GM18519 (cell line): Measurements from ENCODE around the gene FAM193B.
"Not testable (repeated sequence)": the region's sequence is repeated elsewhere in the genome, so short reads cannot be mapped to it uniquely, and the experiment has no call there.

Experiments used
- ATAC-seq: cut with Tn5 transposase; IDR thresholded peaks from one replicate; pipeline ENCODE4 v1.9.1; 2021; ENCODE audit warnings: mild to moderate bottlenecking, moderate library complexity; ENCODE audit not compliant: unreplicated experiment, low FRiP score

Gene FAM193B

DNA sequence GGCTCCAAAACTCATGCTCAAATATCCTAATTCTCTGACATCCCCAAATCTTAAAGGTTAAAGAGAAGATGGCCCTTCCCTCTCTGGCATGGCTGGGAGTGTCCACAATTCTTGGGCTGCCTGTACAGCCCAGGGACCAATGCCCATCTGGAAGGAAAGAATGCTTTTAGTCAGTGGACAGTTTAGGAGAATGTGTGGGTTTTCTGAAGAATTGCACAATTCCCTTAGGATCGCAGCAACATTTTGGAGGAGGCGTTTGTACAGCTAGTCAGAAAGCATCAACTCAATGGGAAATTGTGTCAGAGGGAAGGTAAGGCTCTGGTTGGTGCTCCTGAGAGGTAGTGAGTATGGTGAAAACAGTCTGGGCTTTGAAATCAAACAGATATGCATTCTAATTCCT lies 15.0 kb downstream of the FAM193B start:
- ATAC-seq, result no peak

DNA sequence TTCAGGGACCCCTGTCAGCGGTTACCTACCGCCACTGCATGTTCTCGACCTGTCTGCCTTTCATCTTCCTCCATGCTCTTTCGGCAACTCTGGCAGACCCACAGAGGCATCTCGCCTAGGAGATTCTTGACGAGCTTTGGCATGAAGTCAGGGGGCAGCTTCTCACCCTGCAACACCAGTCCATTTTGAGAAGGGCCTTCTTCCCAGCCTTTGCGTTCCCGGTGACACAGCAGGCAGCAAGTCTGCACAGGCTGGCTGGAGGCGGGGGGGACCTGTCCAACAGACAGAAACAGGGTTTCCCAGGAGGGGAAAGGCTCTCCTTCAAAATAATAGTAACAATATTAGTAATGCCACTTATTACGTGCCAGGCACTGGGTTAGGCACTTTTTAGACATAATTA lies 15.5 kb downstream of the FAM193B start:
- ATAC-seq, result no peak

GRCh38 chr5:177537389-177538361 lies 16.7 kb downstream of the FAM193B start:
- no peak for ATAC-seq

DNA sequence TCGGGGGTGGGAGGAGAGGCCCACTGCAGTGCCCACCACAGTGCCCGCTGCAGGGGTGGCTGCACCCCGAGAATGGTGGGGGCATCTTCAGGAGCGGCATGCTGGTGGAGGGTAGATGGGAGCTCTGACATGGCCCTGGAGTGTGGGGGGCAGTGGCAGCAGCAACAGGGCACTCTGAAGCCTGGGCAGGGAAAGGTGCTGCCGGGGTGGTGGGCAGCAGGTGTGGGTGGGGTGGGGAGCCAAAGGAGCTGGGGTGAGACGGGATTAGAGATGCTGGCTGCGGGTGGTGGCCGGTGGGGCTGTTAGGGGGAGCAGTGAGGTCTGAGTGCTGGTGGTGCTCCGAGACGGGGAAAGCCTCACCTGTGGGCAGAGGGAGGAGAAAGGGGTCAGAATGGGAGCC lies 18.0 kb downstream of the FAM193B start:
- no peak for ATAC-seq

DNA sequence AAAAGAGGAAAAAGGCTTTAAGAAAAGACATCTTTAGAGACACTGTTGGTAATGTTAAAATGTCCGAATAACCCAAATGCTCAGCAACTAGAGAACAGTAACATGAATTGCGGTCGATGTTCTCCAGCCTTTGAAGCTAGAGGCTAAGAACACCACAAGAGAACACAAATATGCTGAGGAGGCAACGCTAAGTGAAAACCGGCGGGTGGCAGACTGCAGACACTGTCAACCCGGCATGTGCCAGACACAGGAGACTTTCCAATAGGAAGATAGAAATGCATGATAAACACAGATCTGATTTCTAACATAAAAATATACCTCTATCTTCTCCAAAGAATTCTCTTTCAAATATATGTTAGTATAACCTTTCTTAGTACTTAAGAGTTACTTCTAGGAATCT lies 19.2 kb downstream of the FAM193B start:
- no peak for ATAC-seq

- ATAC-seq, result not testable (repeated sequence)
Measured at GRCh38 chr5:177534433-177534832, 19.9 kb downstream of the FAM193B start.

DNA sequence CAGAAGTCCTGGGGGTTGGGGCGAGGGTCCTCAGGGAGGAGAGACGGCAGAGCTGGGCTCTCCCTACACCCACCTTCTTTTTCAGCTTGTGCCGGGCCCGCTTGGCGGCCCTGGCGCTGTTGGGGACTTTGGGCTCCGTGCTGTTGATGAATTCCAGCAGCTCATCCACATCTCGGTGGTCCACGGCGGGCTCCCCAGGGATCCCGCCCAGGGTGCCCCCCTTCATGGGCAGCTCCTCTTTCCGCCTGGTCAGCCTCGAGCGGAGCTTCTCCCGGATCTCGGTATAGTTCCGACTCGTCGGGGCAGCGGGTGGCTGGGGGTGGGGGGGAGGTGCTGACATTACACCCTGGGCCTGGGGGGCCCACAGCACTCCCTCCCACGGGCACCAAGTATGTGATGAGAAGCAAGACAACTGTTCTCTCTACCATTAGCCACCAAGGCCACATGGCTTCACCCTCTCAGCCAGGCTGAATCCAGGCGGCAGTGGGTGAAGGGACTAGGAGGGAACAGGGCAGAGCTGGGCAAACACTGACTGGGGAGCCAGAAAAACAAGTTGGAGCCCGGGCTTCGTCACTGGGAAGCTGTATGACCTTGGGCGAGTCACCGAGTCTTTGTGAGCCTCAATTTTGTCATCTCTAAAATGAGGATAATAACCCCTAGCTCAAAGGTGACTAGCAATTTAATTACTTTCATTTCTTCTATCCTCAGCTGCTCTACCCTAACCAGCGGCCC lies 23.0 kb downstream of the FAM193B start:
- no peak for ATAC-seq

DNA sequence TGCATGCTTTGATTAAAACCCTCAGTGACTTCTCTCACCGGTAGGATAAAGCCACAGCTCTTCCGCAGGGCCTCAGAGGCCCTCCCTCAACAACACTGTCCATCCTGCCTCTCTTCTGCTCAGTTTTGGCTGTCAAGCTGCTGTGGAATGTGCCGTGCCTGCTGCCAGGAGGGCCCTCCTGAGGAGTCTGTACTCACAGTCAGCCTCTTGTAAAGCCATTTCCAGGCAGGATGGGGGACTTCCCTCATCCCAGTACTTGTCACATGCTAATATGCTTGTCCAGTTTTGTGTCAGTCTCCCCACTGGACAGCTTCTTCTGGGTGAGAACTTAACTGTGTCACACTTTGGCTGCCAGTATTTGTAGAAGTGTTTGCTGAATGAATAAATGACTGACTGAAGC lies 23.7 kb downstream of the FAM193B start:
- no peak for ATAC-seq

- no peak for ATAC-seq
Measured at GRCh38 chr5:177529247-177530203, 24.8 kb downstream of the FAM193B start.

DNA sequence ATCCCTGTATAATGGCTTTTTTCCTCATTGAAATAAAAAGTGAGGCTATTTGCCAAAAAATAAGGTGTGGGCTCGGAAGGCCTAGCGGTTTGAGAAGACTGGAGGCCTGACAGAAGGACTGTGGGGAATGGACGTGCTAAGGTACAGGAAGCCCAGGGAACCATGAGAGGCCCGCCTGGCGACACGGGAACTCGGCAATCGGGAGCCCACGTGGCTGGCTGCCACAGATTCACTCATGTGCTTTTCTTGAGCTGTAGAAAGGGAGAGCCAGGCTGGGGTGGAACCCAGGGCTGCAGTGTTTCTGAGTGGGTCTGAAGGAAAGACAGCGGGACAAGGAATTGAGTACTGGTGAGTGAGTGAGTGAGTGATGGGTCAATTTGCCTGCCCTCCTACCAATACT lies 25.7 kb downstream of the FAM193B start:
- no peak for ATAC-seq

GRCh38 chr5:177527595-177527994 lies 26.8 kb downstream of the FAM193B start:
- no peak for ATAC-seq

DNA sequence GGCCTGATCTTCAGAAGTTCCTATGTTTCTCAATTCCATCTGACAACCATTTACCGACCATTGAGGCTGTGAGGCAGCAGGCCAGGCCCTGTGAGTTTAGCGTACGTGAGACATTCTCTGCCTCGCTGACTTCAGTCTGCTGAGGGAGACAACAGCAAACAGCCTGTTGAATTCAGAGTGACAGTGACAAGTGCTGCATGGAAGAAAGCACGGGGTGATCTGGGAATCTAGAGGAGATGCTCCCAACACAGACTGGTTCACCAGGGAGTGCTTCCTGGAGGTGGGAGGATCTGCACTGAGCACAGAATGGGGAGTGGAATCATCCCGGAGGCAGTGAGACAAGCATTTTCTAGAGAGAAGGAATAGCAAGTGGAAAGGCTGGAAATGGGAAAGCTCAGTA lies 27.6 kb downstream of the FAM193B start:
- ATAC-seq, result no peak

DNA sequence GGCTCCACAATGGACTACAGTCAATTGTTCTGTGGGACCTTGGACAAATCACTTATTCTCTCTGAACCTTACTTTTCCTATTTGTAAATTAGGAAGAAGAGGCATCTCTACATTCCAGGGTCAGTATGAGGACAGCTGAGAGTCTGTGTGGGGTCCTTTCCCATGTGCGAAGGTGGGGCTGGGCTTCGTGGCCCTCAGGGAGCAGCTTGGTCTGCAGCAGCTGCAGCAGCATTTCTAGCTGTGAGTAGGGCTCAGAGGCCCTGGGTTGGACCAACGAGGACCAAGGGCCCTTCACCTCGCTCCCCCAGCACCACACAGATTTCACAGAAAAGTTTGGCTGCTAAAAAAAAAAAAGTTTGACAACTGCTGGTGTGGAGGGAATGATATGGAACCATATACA lies 28.2 kb downstream of the FAM193B start:
- no peak for ATAC-seq

DNA sequence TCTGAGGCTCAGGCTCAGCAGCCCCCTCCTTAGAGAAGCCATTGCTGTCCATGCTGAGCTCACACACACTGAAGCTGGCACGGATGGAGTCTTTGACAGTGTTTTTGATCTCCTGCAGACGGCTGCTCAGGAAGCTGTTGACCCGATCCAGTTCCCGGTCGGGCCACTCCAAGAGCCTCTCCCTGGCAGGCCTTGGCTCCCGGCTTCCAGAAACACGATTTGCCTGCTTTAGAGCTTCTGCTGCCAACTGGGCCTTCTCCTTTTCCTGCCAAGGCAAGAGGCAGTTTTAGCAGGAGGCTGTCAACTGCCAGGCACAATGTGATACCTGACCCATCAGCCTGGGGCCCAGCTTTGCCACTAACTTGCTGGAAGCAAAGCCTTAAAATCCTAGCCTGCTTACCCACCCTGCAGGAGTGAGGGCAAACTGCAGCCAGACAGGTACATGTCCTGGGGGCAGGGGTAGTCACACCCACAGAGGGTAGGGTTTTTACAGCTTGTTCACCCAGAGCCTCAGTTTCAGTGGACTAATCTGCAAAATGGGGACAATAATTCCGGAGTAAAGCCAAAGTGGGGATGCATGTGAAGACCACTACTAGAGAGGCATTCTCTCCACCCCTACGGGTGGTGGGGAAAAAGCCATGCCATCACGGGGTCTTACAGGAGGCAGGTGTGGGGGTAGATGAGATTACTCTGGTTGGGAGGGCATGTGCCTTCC lies 29.3 kb downstream of the FAM193B start:
- no peak for ATAC-seq

DNA sequence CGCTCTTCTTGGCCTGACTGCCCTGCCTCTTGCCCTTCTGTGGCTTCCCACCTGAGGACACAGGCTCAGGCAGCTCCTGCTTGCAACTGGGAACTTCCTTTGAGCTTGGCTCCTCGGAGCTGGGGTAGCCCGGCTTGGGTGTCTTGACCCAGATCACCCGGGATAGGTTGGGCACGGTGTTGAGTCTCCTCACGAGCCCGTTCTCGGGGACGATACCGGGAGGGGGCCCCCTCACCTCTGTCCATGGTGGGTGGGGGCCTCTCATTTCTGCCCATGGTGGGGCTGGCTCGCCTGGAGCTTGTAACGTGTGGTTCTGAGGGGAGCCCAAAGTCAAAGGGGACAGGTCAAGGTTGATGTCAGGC lies 29.8 kb downstream of the FAM193B start:
- no peak for ATAC-seq

DNA sequence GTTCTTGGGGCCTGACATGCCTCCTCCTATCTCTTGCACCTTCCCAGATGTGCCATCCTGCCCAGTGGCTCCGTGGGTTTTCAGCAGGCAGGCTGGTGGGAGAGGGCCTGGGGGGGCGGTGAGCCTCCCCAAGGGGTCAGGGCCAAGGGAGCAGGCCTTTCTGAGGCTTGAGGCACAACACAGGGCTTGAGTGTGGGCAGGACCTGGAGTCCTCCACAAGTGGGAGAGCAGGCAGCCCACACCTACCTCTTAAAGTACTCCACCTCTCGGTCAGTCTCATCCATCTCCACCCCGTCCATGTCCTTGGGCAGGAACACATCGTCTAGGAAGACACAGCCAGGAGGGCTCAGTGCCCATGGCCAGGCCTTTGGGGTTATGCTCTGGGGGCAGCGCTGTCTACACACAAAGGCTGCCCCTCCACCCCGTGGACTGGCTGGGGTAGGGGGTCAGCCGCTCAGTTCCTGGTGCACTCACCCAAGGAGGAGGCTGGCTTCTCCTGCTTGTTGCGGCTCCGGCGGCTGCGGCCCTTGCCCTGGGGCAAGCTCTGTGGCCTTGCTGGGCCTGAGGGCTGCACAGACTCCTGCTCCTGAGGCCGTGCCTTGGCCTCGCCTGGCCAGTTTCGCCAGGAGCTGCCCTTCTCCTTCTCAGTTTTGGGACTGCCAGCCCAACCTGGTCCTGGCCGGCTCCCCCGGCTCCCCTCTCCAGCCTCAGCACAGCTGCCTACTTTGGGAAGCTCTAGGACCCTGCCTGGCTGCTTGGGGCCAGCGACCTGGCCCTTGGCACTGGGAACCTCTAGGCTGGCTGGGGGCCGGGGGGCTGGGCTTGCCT lies 30.4 kb downstream of the FAM193B start:
- ATAC-seq, result no peak

DNA sequence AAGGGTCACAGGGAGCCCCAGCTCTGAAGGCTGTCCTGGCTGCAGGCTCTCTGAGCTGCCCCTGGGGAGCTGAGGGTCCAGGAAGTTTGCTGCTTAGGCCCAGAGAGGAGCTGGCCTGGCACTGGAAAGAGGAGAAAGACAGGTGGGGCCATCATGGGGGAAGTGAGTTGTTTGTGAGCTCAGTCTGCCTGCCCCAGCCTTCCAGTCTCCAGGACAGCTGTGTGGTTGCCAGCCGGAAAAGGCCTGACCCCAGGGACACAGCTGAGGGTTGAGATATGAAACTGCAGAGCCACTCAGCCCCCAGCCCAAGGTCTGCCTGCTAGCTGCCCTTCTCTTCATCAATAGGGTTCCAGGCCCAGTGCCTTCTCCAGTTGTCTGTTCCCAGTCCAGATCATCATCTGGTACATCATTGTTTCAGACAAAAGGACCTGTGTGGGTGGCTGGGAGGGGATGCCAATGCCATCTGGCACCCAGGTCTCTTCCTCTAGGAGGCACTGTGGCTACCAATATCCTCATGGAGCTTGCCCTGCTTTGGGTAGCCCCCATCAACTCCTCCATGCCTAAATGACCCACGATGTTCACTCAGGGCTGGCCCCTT lies 33.3 kb downstream of the FAM193B start:
- ATAC-seq, result no peak

DNA sequence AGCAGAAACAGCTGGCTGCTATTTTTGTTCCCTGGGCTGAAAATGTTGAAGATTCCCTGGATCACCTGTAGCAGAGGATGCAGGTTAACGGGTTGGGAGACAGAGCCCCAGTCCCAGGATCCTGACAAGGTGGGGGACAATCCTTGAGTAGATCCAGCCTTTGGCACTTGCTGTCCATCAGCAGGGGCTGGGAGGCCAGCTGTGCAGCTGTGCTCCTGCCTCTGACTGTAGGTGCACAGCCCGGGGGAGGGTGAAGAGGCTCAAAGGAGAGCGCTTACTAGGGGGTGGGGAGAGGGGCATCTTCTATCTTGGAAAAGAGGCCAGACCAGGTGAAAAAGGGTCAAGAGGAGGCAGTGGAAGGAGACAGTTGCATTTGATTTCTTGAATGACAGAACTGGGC lies 34.1 kb downstream of the FAM193B start:
- no peak for ATAC-seq
